Ectodermal cell (in vitro differentiated cells): ENCODE measurements around the gene OSMR.

ENCODE experiments used
- H3K27ac ChIP-seq: 2 replicates; pipeline ENCODE4 v1.7.0; 2013; ENCODE audit warnings: mild to moderate bottlenecking, low read depth, low read length; ENCODE audit not compliant: insufficient read depth, poor library complexity, severe bottlenecking
- H3K27me3 ChIP-seq: 2 replicates; pipeline ENCODE4 v1.7.0; 2013; ENCODE audit warnings: mild to moderate bottlenecking, low read length; ENCODE audit not compliant: insufficient read depth, control insufficient read depth, poor library complexity, severe bottlenecking
- H3K36me3 ChIP-seq: one replicate; pipeline ENCODE4 v1.7.0; 2013; ENCODE audit warnings: low read length; ENCODE audit not compliant: control insufficient read depth, insufficient read depth
- H3K4me1 ChIP-seq: one replicate; pipeline ENCODE4 v1.7.0; 2013; ENCODE audit warnings: low read length; ENCODE audit not compliant: control insufficient read depth, insufficient read depth
- H3K4me3 ChIP-seq: 2 replicates; pipeline ENCODE4 v1.7.0; 2013; ENCODE audit warnings: low read depth, low read length, control low read depth; ENCODE audit not compliant: insufficient read depth
- H3K9me3 ChIP-seq: 2 replicates; pipeline ENCODE4 v1.7.0; 2013; ENCODE audit warnings: mild to moderate bottlenecking, low read length, moderate library complexity; ENCODE audit not compliant: control insufficient read depth
- WGBS, 2 experiments: methylation state at CpG; one replicate each; pipeline ENCODE4 v1.1.7; 2013; ENCODE audit warnings: missing lambda C conversion rate in 2 of 2; 5-methylcytosine and 5-hydroxymethylcytosine counted together

Gene OSMR

GRCh38 chr5:38938424-38938823, 92.6 kb downstream of the OSMR start:
- Histone ChIP-seq H3K9me3 (no peaks in the 10 kb centered on the region), H3K4me3 (no peak overlapping the region), H3K27me3 (no peaks in the 10 kb centered on the region), H3K27ac (no peak overlapping the region), H3K36me3 (no peaks in the 10 kb centered on the region), H3K4me1 (no peaks in the 10 kb centered on the region)
- 86 to 100% methylated on average over 1 of the region's 1 CpG for WGBS, 2 experiments

GRCh38 chr5:38938973-38939372, 93.2 kb downstream of the OSMR start:
- H3K27ac ChIP-seq = no peak overlapping the region
- no peak overlapping the region for H3K4me3 ChIP-seq
- no peaks in the 10 kb centered on the region for H3K36me3 ChIP-seq
- WGBS, 2 experiments = 80 to 89% methylated on average over 1 of the region's 1 CpG
- H3K27me3 ChIP-seq = no peaks in the 10 kb centered on the region
- H3K4me1 ChIP-seq = no peaks in the 10 kb centered on the region
- no peaks in the 10 kb centered on the region for H3K9me3 ChIP-seq

- H3K27ac ChIP-seq = no peak overlapping the region
- no peaks in the 10 kb centered on the region for H3K27me3 ChIP-seq
- H3K9me3 ChIP-seq = no peaks in the 10 kb centered on the region
- no peaks in the 10 kb centered on the region for H3K4me1 ChIP-seq
- H3K4me3 ChIP-seq = no peak overlapping the region
- peaks cover 5% of the 10 kb centered on the region for H3K36me3 ChIP-seq
- WGBS, 2 experiments = 96% methylated on average over 2 of the region's 2 CpGs; no CpG with 5 or more reads in 1 of the 2 experiments
These were observed 94.5 kb downstream of the OSMR start for GRCh38 chr5:38940230-38940858.

- no peaks in the 10 kb centered on the region for H3K27me3 ChIP-seq
- H3K27ac ChIP-seq = no peak overlapping the region
- H3K36me3 ChIP-seq = peaks cover 7% of the 10 kb centered on the region
- no peak overlapping the region for H3K4me3 ChIP-seq
- H3K9me3 ChIP-seq = no peaks in the 10 kb centered on the region
- H3K4me1 ChIP-seq = no peaks in the 10 kb centered on the region
- 100% methylated on average over 1 of the region's 2 CpGs for WGBS, 2 experiments
These were observed 96.1 kb downstream of the OSMR start for GRCh38 chr5:38941912-38942311.

GRCh38 chr5:38944282-38944681, 98.5 kb downstream of the OSMR start:
- H3K4me3 ChIP-seq = no peak overlapping the region
- WGBS, 2 experiments = 98 to 99% methylated on average over 4 of the region's 4 CpGs
- no peaks in the 10 kb centered on the region for H3K27me3 ChIP-seq
- H3K9me3 ChIP-seq = no peaks in the 10 kb centered on the region
- H3K4me1 ChIP-seq = no peaks in the 10 kb centered on the region
- H3K27ac ChIP-seq = no peak overlapping the region
- H3K36me3 ChIP-seq = peaks cover 7% of the 10 kb centered on the region

GRCh38 chr5:38948501-38948900, 102.7 kb downstream of the OSMR start:
- H3K36me3 ChIP-seq = peaks cover 29% of the 10 kb centered on the region
- H3K9me3 ChIP-seq = no peaks in the 10 kb centered on the region

GRCh38 chr5:38953426-38954012, 107.7 kb downstream of the OSMR start:
- Histone ChIP-seq H3K4me3 (no peak overlapping the region), H3K27ac (no peak overlapping the region), H3K27me3 (no peaks in the 10 kb centered on the region), H3K36me3 (peaks cover 30% of the 10 kb centered on the region), H3K4me1 (no peaks in the 10 kb centered on the region), H3K9me3 (no peaks in the 10 kb centered on the region)
- WGBS, 2 experiments = 91% methylated on average over 3 of the region's 4 CpGs; no CpG with 5 or more reads in 1 of the 2 experiments

More at GRCh38 chr5:38948501-38948900, 102.7 kb downstream of the OSMR start:
- H3K27me3 ChIP-seq = no peaks in the 10 kb centered on the region
- H3K4me1 ChIP-seq = no peaks in the 10 kb centered on the region
- H3K4me3 ChIP-seq = no peak overlapping the region
- H3K27ac ChIP-seq = no peak overlapping the region

- peaks cover 8% of the 10 kb centered on the region for H3K36me3 ChIP-seq
- no peaks in the 10 kb centered on the region for H3K4me1 ChIP-seq
- no peaks in the 10 kb centered on the region for H3K9me3 ChIP-seq
- no peak overlapping the region for H3K27ac ChIP-seq
- 95 to 96% methylated on average over 2 of the region's 2 CpGs for WGBS, 2 experiments
- H3K4me3 ChIP-seq = no peak overlapping the region
- no peaks in the 10 kb centered on the region for H3K27me3 ChIP-seq
These were observed 115.9 kb downstream of the OSMR start for GRCh38 chr5:38961691-38962090.

GRCh38 chr5:38968665-38969064, 122.9 kb downstream of the OSMR start:
- Histone ChIP-seq H3K27me3 (no peaks in the 10 kb centered on the region), H3K4me1 (no peaks in the 10 kb centered on the region), H3K27ac (no peak overlapping the region), H3K9me3 (no peaks in the 10 kb centered on the region), H3K36me3 (no peaks in the 10 kb centered on the region), H3K4me3 (no peak overlapping the region)
- WGBS, 2 experiments = 90 to 95% methylated on average over 5 of the region's 5 CpGs

- Histone ChIP-seq H3K27ac (no peak overlapping the region), H3K4me3 (no peak overlapping the region), H3K4me1 (no peaks in the 10 kb centered on the region), H3K36me3 (no peaks in the 10 kb centered on the region), H3K27me3 (no peaks in the 10 kb centered on the region), H3K9me3 (no peaks in the 10 kb centered on the region)
These were observed 132.2 kb downstream of the OSMR start for GRCh38 chr5:38978036-38978435.
